ENCODE results near the gene DHRS12.

Gene DHRS12

DNA sequence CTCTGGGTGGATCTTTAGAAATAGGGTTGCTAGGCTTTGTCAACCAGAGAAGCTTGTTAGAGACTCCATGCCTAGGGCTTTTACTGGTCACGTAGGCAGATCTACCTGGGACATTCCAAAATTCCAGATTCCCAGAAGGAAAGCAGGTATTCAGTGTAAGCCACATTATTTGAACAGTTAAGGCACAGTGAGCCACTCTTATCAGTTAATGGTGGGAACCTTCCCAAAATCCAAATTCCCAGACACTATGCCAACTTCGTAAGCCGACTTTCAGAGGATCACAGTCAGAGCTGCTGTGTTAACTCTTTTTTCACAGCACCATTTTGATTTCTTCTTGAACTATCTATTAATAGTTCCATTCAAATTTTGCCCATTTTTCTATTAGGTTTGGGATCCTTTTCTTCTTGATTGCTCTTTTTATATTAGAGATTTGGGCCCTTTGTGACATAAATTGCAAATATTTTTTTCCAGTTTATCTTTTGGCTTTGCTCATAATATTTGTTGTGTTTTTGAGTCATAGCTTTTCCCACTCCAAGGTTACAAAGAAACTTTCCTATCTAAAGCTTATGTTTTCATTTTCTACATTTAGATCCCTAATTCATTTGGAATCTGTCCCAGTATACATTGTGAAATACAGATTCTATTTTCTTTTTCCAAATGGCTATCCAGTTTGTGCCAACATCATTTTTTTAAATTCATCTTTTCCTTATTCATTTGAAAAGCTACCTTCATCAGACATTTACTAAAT lies 77.3 kb downstream of the DHRS12 start:
- DNase-seq (ENCODE audit: low spot score): no peak

- no peak for DNase-seq (ENCODE audit: low spot score)
These were observed 79.2 kb downstream of the DHRS12 start for GRCh38 chr13:51724721-51725120.

- no peak for DNase-seq (ENCODE audit: low spot score)
These were observed 80.4 kb downstream of the DHRS12 start for GRCh38 chr13:51723529-51723928.

GRCh38 chr13:51721496-51721895 lies 82.5 kb downstream of the DHRS12 start:
- no peak for DNase-seq (ENCODE audit: low spot score)

- no peak for DNase-seq (ENCODE audit: low spot score)
These were observed 84.6 kb downstream of the DHRS12 start for GRCh38 chr13:51719394-51719793.
